GM15510 (cell line): ENCODE measurements around the gene GALM.

Source experiments
- POLR2A ChIP-seq: IDR thresholded peaks from 3 replicates; pipeline ENCODE4 v1.6.1; 2011; ENCODE audit warnings: borderline replicate concordance; ENCODE audit not compliant: insufficient read length; ENCODE audit errors: extremely low read depth

The GALM gene

GRCh38 chr2:38692636-38693318, 26.9 kb downstream of the GALM start:
- TF ChIP-seq POLR2A = no peak

GRCh38 chr2:38697116-38697840, 31.4 kb downstream of the GALM start:
- TF ChIP-seq POLR2A = no peak

GRCh38 chr2:38698467-38699003, 32.6 kb downstream of the GALM start:
- no peak for TF ChIP-seq POLR2A

GRCh38 chr2:38700113-38700785, 34.3 kb downstream of the GALM start:
- TF ChIP-seq POLR2A = no peak

GRCh38 chr2:38700881-38701458, 35.1 kb downstream of the GALM start:
- no peak for TF ChIP-seq POLR2A

GRCh38 chr2:38701542-38701941, 35.6 kb downstream of the GALM start:
- TF ChIP-seq POLR2A = no peak

- no peak for TF ChIP-seq POLR2A
Observed at GRCh38 chr2:38702413-38702812, 36.5 kb downstream of the GALM start.

- no peak for TF ChIP-seq POLR2A
Observed at GRCh38 chr2:38704664-38705063, 38.8 kb downstream of the GALM start.

- TF ChIP-seq POLR2A = no peak
Observed at GRCh38 chr2:38706846-38707345, 41.0 kb downstream of the GALM start.

- TF ChIP-seq POLR2A = no peak
Observed at GRCh38 chr2:38708900-38709566, 43.1 kb downstream of the GALM start.

- TF ChIP-seq POLR2A = no peak
Observed at GRCh38 chr2:38709567-38710194, 43.8 kb downstream of the GALM start.

- no peak for TF ChIP-seq POLR2A
Observed at GRCh38 chr2:38711558-38711957, 45.6 kb downstream of the GALM start.

GRCh38 chr2:38712413-38712812, 46.5 kb downstream of the GALM start:
- TF ChIP-seq POLR2A = no peak

- TF ChIP-seq POLR2A = no peak
Observed at GRCh38 chr2:38712871-38713270, 47.0 kb downstream of the GALM start.

GRCh38 chr2:38713338-38713737, 47.4 kb downstream of the GALM start:
- no peak for TF ChIP-seq POLR2A

GRCh38 chr2:38716185-38716584, 50.3 kb downstream of the GALM start:
- TF ChIP-seq POLR2A = no peak
